Measurements from ENCODE around the gene FOXN4.

FOXN4 gene

GRCh38 chr12:109270494-109270893 lies 38.6 kb downstream of the FOXN4 start:
- Mint-ChIP-seq H3K9me3 (peaks cover 0 to 10% of the 10 kb centered on the region in 2 donors), H3K4me1 (ENCODE audit: low read depth in 2 of 2) (peaks cover 0 to 3% of the 10 kb centered on the region in 2 donors), H3K27me3 (peaks cover 9 to 39% of the 10 kb centered on the region in 2 donors), H3K4me3 (no peak overlapping the region), H3K27ac (no peak overlapping the region), H3K36me3 (ENCODE audit: insufficient read depth) (no peaks in the 10 kb centered on the region)
- ATAC-seq (replicated peaks) = no peak
- DNase-seq = no peak

- Mint-ChIP-seq H3K36me3 (ENCODE audit: insufficient read depth) (no peaks in the 10 kb centered on the region), H3K9me3 (peaks cover 0 to 10% of the 10 kb centered on the region in 2 donors), H3K27me3 (peaks cover 9 to 29% of the 10 kb centered on the region in 2 donors), H3K4me1 (ENCODE audit: low read depth in 2 of 2) (peaks cover 0 to 3% of the 10 kb centered on the region in 2 donors), H3K27ac (no peak overlapping the region), H3K4me3 (no peak overlapping the region)
- DNase-seq = no peak
- no peak for ATAC-seq (replicated peaks)
Measured at GRCh38 chr12:109269428-109269827, 39.7 kb downstream of the FOXN4 start.

- H3K27me3 Mint-ChIP-seq = peaks cover 9 to 23% of the 10 kb centered on the region in 2 donors
- ATAC-seq (replicated peaks) (no peak), DNase-seq (no peak)
- no peak overlapping the region for H3K4me3 Mint-ChIP-seq
- H3K36me3 Mint-ChIP-seq (ENCODE audit: insufficient read depth) = no peaks in the 10 kb centered on the region
- no peak overlapping the region for H3K27ac Mint-ChIP-seq
- H3K4me1 Mint-ChIP-seq (ENCODE audit: low read depth in 2 of 2) = peaks cover 0 to 3% of the 10 kb centered on the region in 2 donors
- peaks cover 0 to 10% of the 10 kb centered on the region in 2 donors for H3K9me3 Mint-ChIP-seq
Measured at GRCh38 chr12:109268896-109269295, 40.2 kb downstream of the FOXN4 start.

GRCh38 chr12:109267361-109267760 lies 41.7 kb downstream of the FOXN4 start:
- Mint-ChIP-seq H3K4me1 (ENCODE audit: low read depth in 2 of 2) (no peaks in the 10 kb centered on the region), H3K4me3 (no peak overlapping the region), H3K27me3 (peaks cover 0 to 10% of the 10 kb centered on the region in 2 donors), H3K36me3 (ENCODE audit: insufficient read depth) (no peaks in the 10 kb centered on the region), H3K9me3 (peaks cover 0 to 10% of the 10 kb centered on the region in 2 donors), H3K27ac (no peak overlapping the region)
- DNase-seq = no peak
- no peak for ATAC-seq (replicated peaks)

- no peak for DNase-seq
- no peak overlapping the region for H3K27ac Mint-ChIP-seq
- peaks cover 4% of the 10 kb centered on the region for H3K36me3 Mint-ChIP-seq (ENCODE audit: insufficient read depth)
- ATAC-seq (replicated peaks) = no peak
- peaks cover 0 to 3% of the 10 kb centered on the region in 2 donors for H3K27me3 Mint-ChIP-seq
- no peak overlapping the region for H3K4me3 Mint-ChIP-seq
- no peaks in the 10 kb centered on the region for H3K4me1 Mint-ChIP-seq (ENCODE audit: low read depth in 2 of 2)
- H3K9me3 Mint-ChIP-seq = peaks cover 0 to 10% of the 10 kb centered on the region in 2 donors
Measured at GRCh38 chr12:109266106-109266879, 42.8 kb downstream of the FOXN4 start.

GRCh38 chr12:109264943-109265650 lies 44.0 kb downstream of the FOXN4 start:
- H3K36me3 Mint-ChIP-seq (ENCODE audit: insufficient read depth) = peaks cover 4% of the 10 kb centered on the region
- H3K9me3 Mint-ChIP-seq = peaks cover 0 to 2% of the 10 kb centered on the region in 2 donors
- DNase-seq (no peak), ATAC-seq (replicated peaks) (no peak)
- H3K27me3 Mint-ChIP-seq = no peaks in the 10 kb centered on the region
- no peaks in the 10 kb centered on the region for H3K4me1 Mint-ChIP-seq (ENCODE audit: low read depth in 2 of 2)
- H3K27ac Mint-ChIP-seq = no peak overlapping the region
- H3K4me3 Mint-ChIP-seq = no peak overlapping the region

GRCh38 chr12:109264095-109264942 lies 44.8 kb downstream of the FOXN4 start:
- H3K9me3 Mint-ChIP-seq = no peaks in the 10 kb centered on the region
- no peak overlapping the region for H3K27ac Mint-ChIP-seq
- no peaks in the 10 kb centered on the region for H3K4me1 Mint-ChIP-seq (ENCODE audit: low read depth in 2 of 2)
- H3K36me3 Mint-ChIP-seq (ENCODE audit: insufficient read depth) = peaks cover 7% of the 10 kb centered on the region
- ATAC-seq (replicated peaks) (peak; percentile 45), DNase-seq (peak; percentile 17 to 31 (median 27))
- no peaks in the 10 kb centered on the region for H3K27me3 Mint-ChIP-seq
- peak overlapping the region in 1 of 2 donors; percentile 28 for H3K4me3 Mint-ChIP-seq

- DNase-seq (no peak), ATAC-seq (replicated peaks) (no peak)
- no peaks in the 10 kb centered on the region for H3K9me3 Mint-ChIP-seq
- no peak overlapping the region for H3K27ac Mint-ChIP-seq
- peaks cover 7% of the 10 kb centered on the region for H3K36me3 Mint-ChIP-seq (ENCODE audit: insufficient read depth)
- H3K4me3 Mint-ChIP-seq = peak overlapping the region in 1 of 2 donors; percentile 28
- H3K27me3 Mint-ChIP-seq = no peaks in the 10 kb centered on the region
- H3K4me1 Mint-ChIP-seq (ENCODE audit: low read depth in 2 of 2) = no peaks in the 10 kb centered on the region
Measured at GRCh38 chr12:109263439-109263838, 45.6 kb downstream of the FOXN4 start.

- no peak overlapping the region for H3K27ac Mint-ChIP-seq
- peaks cover 7% of the 10 kb centered on the region for H3K36me3 Mint-ChIP-seq (ENCODE audit: insufficient read depth)
- H3K4me3 Mint-ChIP-seq = no peak overlapping the region
- DNase-seq = no peak
- H3K4me1 Mint-ChIP-seq (ENCODE audit: low read depth in 2 of 2) = no peaks in the 10 kb centered on the region
- ATAC-seq (replicated peaks) = no peak
- no peaks in the 10 kb centered on the region for H3K27me3 Mint-ChIP-seq
- H3K9me3 Mint-ChIP-seq = no peaks in the 10 kb centered on the region
Measured at GRCh38 chr12:109261939-109262338, 47.1 kb downstream of the FOXN4 start.

- H3K27me3 Mint-ChIP-seq = no peaks in the 10 kb centered on the region
Measured at GRCh38 chr12:109261087-109261486, 48.0 kb downstream of the FOXN4 start.

GRCh38 chr12:109259545-109259895 lies 49.6 kb downstream of the FOXN4 start:
- no peaks in the 10 kb centered on the region for H3K9me3 Mint-ChIP-seq
- no peak for DNase-seq
- H3K27me3 Mint-ChIP-seq = no peaks in the 10 kb centered on the region
- no peak overlapping the region for H3K27ac Mint-ChIP-seq
- H3K4me1 Mint-ChIP-seq (ENCODE audit: low read depth in 2 of 2) = no peaks in the 10 kb centered on the region
- ATAC-seq (replicated peaks) = no peak
- H3K36me3 Mint-ChIP-seq (ENCODE audit: insufficient read depth) = peaks cover 7% of the 10 kb centered on the region
- no peak overlapping the region for H3K4me3 Mint-ChIP-seq

More at GRCh38 chr12:109261087-109261486, 48.0 kb downstream of the FOXN4 start:
- no peaks in the 10 kb centered on the region for H3K4me1 Mint-ChIP-seq (ENCODE audit: low read depth in 2 of 2)
- H3K9me3 Mint-ChIP-seq = no peaks in the 10 kb centered on the region
- H3K27ac Mint-ChIP-seq = no peak overlapping the region
- ATAC-seq (replicated peaks) (no peak), DNase-seq (no peak)
- no peak overlapping the region for H3K4me3 Mint-ChIP-seq
- peaks cover 7% of the 10 kb centered on the region for H3K36me3 Mint-ChIP-seq (ENCODE audit: insufficient read depth)

- Mint-ChIP-seq H3K4me1 (ENCODE audit: low read depth in 2 of 2) (no peaks in the 10 kb centered on the region), H3K27ac (no peak overlapping the region), H3K36me3 (ENCODE audit: insufficient read depth) (peaks cover 7% of the 10 kb centered on the region), H3K27me3 (no peaks in the 10 kb centered on the region), H3K4me3 (no peak overlapping the region), H3K9me3 (peaks cover under 1 to 2% of the 10 kb centered on the region in 2 donors)
- DNase-seq (no peak), ATAC-seq (replicated peaks) (no peak)
Measured at GRCh38 chr12:109258607-109259544, 50.2 kb downstream of the FOXN4 start.

Data from effector memory CD8-positive, alpha-beta T cell (primary cell).